Trophoblast cell (in vitro differentiated cells and primary cell): ENCODE measurements around the gene POU2F2.

Source experiments
- DNase-seq, 2 donors: peaks; one replicate each; pipeline ENCODE4 v3.0.0-alpha.2; 2016
- H2AFZ ChIP-seq: 2 replicates; pipeline ENCODE4 v1.6.1; 2013; ENCODE audit warnings: low read length, moderate library complexity, mild to moderate bottlenecking; ENCODE audit not compliant: insufficient read depth, poor library complexity
- H2AK5ac ChIP-seq: 2 replicates; pipeline ENCODE4 v1.6.1; 2013; ENCODE audit warnings: mild to moderate bottlenecking, low read length
- H2BK120ac ChIP-seq: 2 replicates; pipeline ENCODE4 v1.6.1; 2013; ENCODE audit warnings: low read length, mild to moderate bottlenecking, moderate library complexity; ENCODE audit not compliant: insufficient read depth, poor library complexity
- H2BK12ac ChIP-seq: 2 replicates; pipeline ENCODE4 v1.6.1; 2013; ENCODE audit warnings: mild to moderate bottlenecking, low read length, moderate library complexity
- H2BK5ac ChIP-seq: 2 replicates; pipeline ENCODE4 v1.6.1; 2013; ENCODE audit warnings: low read length, low read depth, moderate library complexity, mild to moderate bottlenecking; ENCODE audit not compliant: poor library complexity
- H3K14ac ChIP-seq: 2 replicates; pipeline ENCODE4 v1.6.1; 2013; ENCODE audit warnings: mild to moderate bottlenecking, low read length
- H3K18ac ChIP-seq: 2 replicates; pipeline ENCODE4 v1.6.1; 2013; ENCODE audit warnings: mild to moderate bottlenecking, low read length
- H3K23ac ChIP-seq: 2 replicates; pipeline ENCODE4 v1.6.1; 2013; ENCODE audit warnings: low read length
- H3K27ac ChIP-seq: 2 replicates; pipeline ENCODE4 v1.5.1; 2013; ENCODE audit warnings: low read depth, mild to moderate bottlenecking, inconsistent platforms, low read length, moderate library complexity
- H3K27me3 ChIP-seq: 2 replicates; pipeline ENCODE4 v1.6.1; 2013; ENCODE audit warnings: inconsistent platforms, mild to moderate bottlenecking, low read length, moderate library complexity; ENCODE audit not compliant: insufficient read depth
- H3K36me3 ChIP-seq, 2 experiments: 1 replicate in 1 of 2; 2 replicates in 1 of 2; pipeline ENCODE4 v1.6.1; 2013; ENCODE audit warnings: low read length in 2 of 2, mild to moderate bottlenecking in 2 of 2, moderate library complexity in 1 of 2; ENCODE audit not compliant: insufficient read depth in 2 of 2, control insufficient read depth in 1 of 2
- H3K4ac ChIP-seq: 2 replicates; pipeline ENCODE4 v1.6.1; 2013; ENCODE audit warnings: low read depth, mild to moderate bottlenecking, low read length, moderate library complexity
- H3K4me1 ChIP-seq, 2 experiments: 1 replicate in 1 of 2; 2 replicates in 1 of 2; pipeline ENCODE4 v1.6.1; 2013; ENCODE audit warnings: low read length in 2 of 2, mild to moderate bottlenecking in 2 of 2, moderate library complexity in 1 of 2; ENCODE audit not compliant: insufficient read depth in 2 of 2, control insufficient read depth in 1 of 2
- H3K4me2 ChIP-seq: 2 replicates; pipeline ENCODE4 v1.6.1; 2013; ENCODE audit warnings: inconsistent platforms, mild to moderate bottlenecking, low read length, moderate library complexity
- H3K4me3 ChIP-seq: 2 replicates; pipeline ENCODE4 v1.5.1; 2013; ENCODE audit warnings: mild to moderate bottlenecking, low read depth, low read length, inconsistent platforms
- H3K79me1 ChIP-seq: one replicate; pipeline ENCODE4 v1.6.1; 2013; ENCODE audit warnings: low read length
- H3K79me2 ChIP-seq: 2 replicates; pipeline ENCODE4 v1.6.1; 2013; ENCODE audit warnings: low read length, mild to moderate bottlenecking; ENCODE audit not compliant: control insufficient read depth, insufficient read depth, poor library complexity
- H3K9ac ChIP-seq: 2 replicates; pipeline ENCODE4 v1.6.1; 2013; ENCODE audit warnings: mild to moderate bottlenecking, low read length
- H3K9me3 ChIP-seq: 2 replicates; pipeline ENCODE4 v1.6.1; 2013; ENCODE audit warnings: low read depth, mild to moderate bottlenecking, control low read depth, inconsistent platforms, low read length; ENCODE audit not compliant: insufficient read depth
- H4K12ac ChIP-seq: 2 replicates; pipeline ENCODE4 v1.6.1; 2013; ENCODE audit warnings: low read depth, mild to moderate bottlenecking, low read length, moderate library complexity
- H4K8ac ChIP-seq: 2 replicates; pipeline ENCODE4 v1.6.1; 2013; ENCODE audit warnings: low read depth, mild to moderate bottlenecking, low read length, moderate library complexity
- H4K91ac ChIP-seq: one replicate; pipeline ENCODE4 v1.6.1; 2013; ENCODE audit warnings: low read depth, mild to moderate bottlenecking, low read length, moderate library complexity
- WGBS: extraction: QIAGEN DNeasy Blood & Tissue Kit; methylation state at CpG from one replicate; pipeline ENCODE4 v1.1.7; 2013; ENCODE audit warnings: missing lambda C conversion rate; ENCODE audit not compliant: insufficient read length, insufficient coverage; ENCODE audit errors: extremely low coverage; 5-methylcytosine and 5-hydroxymethylcytosine counted together

The POU2F2 gene

GRCh38 chr19:42075364-42075615 is 57.0 kb downstream of the POU2F2 start:
- H3K27ac ChIP-seq: peak overlapping the region; percentile 54
- H4K12ac ChIP-seq: peak overlapping the region; percentile 91
- peak overlapping the region; percentile 86 for H4K91ac ChIP-seq
- no peaks in the 10 kb centered on the region for H3K27me3 ChIP-seq
- peak overlapping the region; percentile 73 for H3K4me2 ChIP-seq
- H3K79me1 ChIP-seq: peaks cover 12% of the 10 kb centered on the region
- H2AFZ ChIP-seq: peak overlapping the region; percentile 66
- H3K79me2 ChIP-seq: peaks cover 17% of the 10 kb centered on the region
- H3K4me1 ChIP-seq: peaks cover 10 to 22% of the 10 kb centered on the region in 2 experiments
- peak overlapping the region; percentile 96 for H4K8ac ChIP-seq
- H3K9ac ChIP-seq: peak overlapping the region; percentile 83
- H3K18ac ChIP-seq: peak overlapping the region; percentile 86
- H3K9me3 ChIP-seq: no peaks in the 10 kb centered on the region
- H2BK12ac ChIP-seq: no peak overlapping the region
- peaks cover 19 to 22% of the 10 kb centered on the region in 2 experiments for H3K36me3 ChIP-seq
- no peak for DNase-seq
- H2BK5ac ChIP-seq: peak overlapping the region; percentile 62
- H3K23ac ChIP-seq: no peak overlapping the region
- peak overlapping the region; percentile 79 for H2BK120ac ChIP-seq
- peak overlapping the region; percentile 72 for H3K4me3 ChIP-seq
- WGBS: no CpG with 5 or more reads among the region's 3 CpGs
- H3K4ac ChIP-seq: peak overlapping the region; percentile 89
- peak overlapping the region; percentile 45 for H2AK5ac ChIP-seq
- H3K14ac ChIP-seq: peak overlapping the region; percentile 88

DNA sequence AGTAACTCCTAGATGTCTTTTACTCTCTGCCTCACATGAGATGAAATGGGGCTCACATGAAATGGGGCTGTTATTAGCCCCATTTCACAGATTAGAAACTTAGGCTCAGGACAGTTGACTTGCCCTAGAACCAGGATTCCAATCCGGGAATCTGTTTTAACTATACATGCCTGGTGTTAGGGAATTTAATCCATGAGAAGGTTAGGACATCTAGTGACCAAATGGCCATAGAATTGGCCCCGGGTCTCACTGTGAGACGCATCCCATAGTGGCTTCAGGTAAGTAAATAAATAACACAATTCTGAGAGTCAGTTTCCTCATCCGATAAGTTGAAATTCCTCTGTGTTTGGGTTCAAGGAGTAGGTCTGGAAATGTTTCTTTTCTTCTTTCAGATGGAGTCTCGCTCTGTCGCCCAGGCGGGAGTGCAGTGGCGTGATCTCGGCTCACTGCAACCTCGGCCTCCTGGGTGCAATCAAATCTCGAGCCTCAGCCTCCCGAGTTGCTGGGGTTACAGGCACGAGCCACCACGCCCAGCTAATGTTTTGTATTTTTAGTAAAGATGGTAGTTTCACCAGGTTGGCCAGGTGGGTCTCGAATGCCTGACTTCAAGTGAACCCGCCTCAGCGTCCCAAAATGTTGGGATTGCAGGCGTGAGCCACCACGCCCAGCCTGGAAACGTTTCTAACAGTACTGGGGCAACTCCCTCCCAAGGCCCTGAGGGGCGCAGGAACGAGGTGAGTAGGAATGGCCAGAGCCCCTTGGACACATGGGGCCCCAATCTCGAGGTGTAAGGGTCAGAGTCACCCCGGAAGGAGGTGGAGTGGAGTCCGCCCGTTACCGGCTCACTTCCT is 57.5 kb downstream of the POU2F2 start:
- Histone ChIP-seq H3K9ac (no peak overlapping the region), H3K4me3 (no peak overlapping the region), H4K8ac (peak overlapping the region; percentile 96), H3K23ac (no peak overlapping the region), H3K18ac (no peak overlapping the region), H3K36me3 (peaks cover 14 to 16% of the 10 kb centered on the region in 2 experiments), H3K9me3 (no peaks in the 10 kb centered on the region), H2BK12ac (no peak overlapping the region), H2AFZ (peak overlapping the region; percentile 19), H2BK120ac (no peak overlapping the region), H3K4me2 (peak overlapping the region; percentile 73), H2AK5ac (peak overlapping the region; percentile 26), H3K27ac (no peak overlapping the region), H4K91ac (peak overlapping the region; percentile 86), H3K79me1 (peaks cover 12% of the 10 kb centered on the region), H3K14ac (peak overlapping the region; percentile 88), H2BK5ac (no peak overlapping the region), H3K4ac (peak overlapping the region; percentile 89), H3K27me3 (peaks cover 3% of the 10 kb centered on the region), H3K4me1 (peaks cover 10 to 22% of the 10 kb centered on the region in 2 experiments), H3K79me2 (peaks cover 17% of the 10 kb centered on the region), H4K12ac (peak overlapping the region; percentile 91)
- no peak for DNase-seq
- no CpG with 5 or more reads among the region's 27 CpGs for WGBS

DNA sequence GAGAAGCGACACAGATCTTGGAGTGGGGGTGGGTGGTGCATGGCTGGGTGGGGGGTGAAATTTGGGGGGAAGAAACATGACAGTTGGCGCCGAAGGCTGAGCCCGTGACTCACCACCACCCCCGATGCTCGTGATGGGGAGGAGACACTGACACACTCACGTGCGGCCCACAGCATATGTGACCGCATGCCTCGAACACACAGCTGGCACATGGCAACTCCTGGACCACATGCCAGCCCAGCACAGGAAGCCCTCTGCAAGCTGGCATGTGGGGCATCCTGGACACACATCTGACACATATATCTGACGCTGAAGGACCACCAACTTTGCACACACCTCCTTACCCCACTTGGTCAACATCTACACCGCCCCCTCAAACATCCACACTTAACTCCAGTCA is 61.0 kb downstream of the POU2F2 start:
- no peak overlapping the region for H3K4me3 ChIP-seq
- H3K79me2 ChIP-seq: peaks cover 6% of the 10 kb centered on the region
- H3K23ac ChIP-seq: no peak overlapping the region
- peaks cover 9% of the 10 kb centered on the region for H3K79me1 ChIP-seq
- H3K18ac ChIP-seq: no peak overlapping the region
- H3K4me1 ChIP-seq: peaks cover 7 to 10% of the 10 kb centered on the region in 2 experiments
- no peak overlapping the region for H4K12ac ChIP-seq
- H3K36me3 ChIP-seq: no peaks in the 10 kb centered on the region
- DNase-seq: no peak
- no peak overlapping the region for H2AK5ac ChIP-seq
- no peak overlapping the region for H2BK5ac ChIP-seq
- no peak overlapping the region for H2BK12ac ChIP-seq
- H4K8ac ChIP-seq: no peak overlapping the region
- H3K4ac ChIP-seq: no peak overlapping the region
- H3K4me2 ChIP-seq: no peak overlapping the region
- no peak overlapping the region for H3K14ac ChIP-seq
- WGBS: no CpG with 5 or more reads among the region's 12 CpGs
- H3K9ac ChIP-seq: no peak overlapping the region
- H2AFZ ChIP-seq: no peak overlapping the region
- H2BK120ac ChIP-seq: no peak overlapping the region
- no peak overlapping the region for H3K27ac ChIP-seq
- H3K27me3 ChIP-seq: peaks cover 17% of the 10 kb centered on the region
- H4K91ac ChIP-seq: no peak overlapping the region
- H3K9me3 ChIP-seq: no peaks in the 10 kb centered on the region

GRCh38 chr19:42069619-42070351 is 62.5 kb downstream of the POU2F2 start, which contains the start of gene GRIK5:
Gene GRIK5 (minus strand): TSS chr19:42070206. CDS start chr19:42065770, 4,436 bp downstream.
- Histone ChIP-seq H3K23ac (no peak within 1 kb of the TSS), H3K27ac (no peak within 1 kb of the TSS), H3K4me2 (no peak within 1 kb of the TSS), H3K27me3 (peaks cover 17% of the 10 kb centered on the region), H3K79me2 (no peaks in the 10 kb centered on the region), H4K8ac (no peak within 1 kb of the TSS), H2BK120ac (no peak within 1 kb of the TSS), H4K12ac (no peak within 1 kb of the TSS), H2AK5ac (no peak within 1 kb of the TSS), H3K18ac (no peak within 1 kb of the TSS), H2BK5ac (no peak within 1 kb of the TSS), H2BK12ac (no peak within 1 kb of the TSS), H3K4me1 (peaks cover 3 to 6% of the 10 kb centered on the region in 2 experiments), H3K79me1 (no peaks in the 10 kb centered on the region), H3K4me3 (no peak within 1 kb of the TSS), H3K36me3 (no peaks in the 10 kb centered on the region), H2AFZ (no peak within 1 kb of the TSS), H3K4ac (no peak within 1 kb of the TSS), H3K14ac (no peak within 1 kb of the TSS), H3K9me3 (no peaks in the 10 kb centered on the region), H4K91ac (no peak within 1 kb of the TSS), H3K9ac (no peak within 1 kb of the TSS)
- WGBS: no CpG with 5 or more reads among the region's 29 CpGs
- DNase-seq: no peak
